AG04449 (cell line): Measurements from ENCODE around the gene RTCA.
"Not testable (repeated sequence)": the region's sequence is repeated elsewhere in the genome, so short reads cannot be mapped to it uniquely, and the experiment has no call there.

Experiments used
- CTCF ChIA-PET: fragments of 350-600 bp; formaldehyde crosslinking; extraction: SDS; loops from one replicate; lab custom pipeline; 2021; ENCODE audit warnings: antibody characterized with exemption; lab: Yijun Ruan, JAX
- POLR2A ChIA-PET: fragments of 400-600, 350-600 bp; formaldehyde crosslinking; extraction: SDS; loops from one replicate; lab custom pipeline; 2020; ENCODE audit warnings: antibody characterized with exemption, inconsistent platforms; lab: Yijun Ruan, JAX
- DNase-seq: peaks from one replicate; pipeline ENCODE4 v3.0.0-alpha.2; 2010; ENCODE audit warnings: low read depth, low spot score
- H3K4me3 ChIP-seq: 2 replicates; pipeline ENCODE4 v1.5.1; 2011; ENCODE audit warnings: low read depth, mild to moderate bottlenecking, control low read depth, low read length
- TF ChIP-seq, protein P1 (sequence below): IDR thresholded peaks from one replicate; pipeline ENCODE4 v1.5.1; 2011; ENCODE audit warnings: mild to moderate bottlenecking, moderate library complexity, low read length, control low read depth, inconsistent platforms; ENCODE audit not compliant: insufficient read depth; ENCODE audit errors: missing control alignments

RTCA gene

DNA sequence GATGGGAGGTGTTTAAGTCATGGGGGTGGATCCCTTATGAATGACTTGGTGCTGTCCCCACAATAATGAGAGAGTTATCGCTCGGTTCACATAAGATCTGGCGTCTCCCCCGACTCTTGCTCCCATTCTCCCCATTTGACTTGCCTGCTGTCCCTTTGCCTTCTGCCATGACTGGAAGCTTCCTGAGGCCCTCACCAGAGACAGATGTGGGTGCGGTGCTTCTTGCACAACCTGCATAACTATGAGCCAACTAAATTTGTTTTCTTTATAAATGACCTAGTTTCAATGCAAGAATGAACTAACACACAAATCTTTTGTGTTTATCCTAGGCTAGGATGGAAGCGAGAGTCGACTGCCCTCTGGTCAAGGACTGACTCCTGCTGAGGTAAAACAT lies 55.1 kb downstream of the RTCA start:
- no peak for DNase-seq
- H3K4me3 ChIP-seq: no peak overlapping the region
- ChIA-PET CTCF (no interaction called here), POLR2A (no interaction called here)
- TF ChIP-seq, protein P1, sequence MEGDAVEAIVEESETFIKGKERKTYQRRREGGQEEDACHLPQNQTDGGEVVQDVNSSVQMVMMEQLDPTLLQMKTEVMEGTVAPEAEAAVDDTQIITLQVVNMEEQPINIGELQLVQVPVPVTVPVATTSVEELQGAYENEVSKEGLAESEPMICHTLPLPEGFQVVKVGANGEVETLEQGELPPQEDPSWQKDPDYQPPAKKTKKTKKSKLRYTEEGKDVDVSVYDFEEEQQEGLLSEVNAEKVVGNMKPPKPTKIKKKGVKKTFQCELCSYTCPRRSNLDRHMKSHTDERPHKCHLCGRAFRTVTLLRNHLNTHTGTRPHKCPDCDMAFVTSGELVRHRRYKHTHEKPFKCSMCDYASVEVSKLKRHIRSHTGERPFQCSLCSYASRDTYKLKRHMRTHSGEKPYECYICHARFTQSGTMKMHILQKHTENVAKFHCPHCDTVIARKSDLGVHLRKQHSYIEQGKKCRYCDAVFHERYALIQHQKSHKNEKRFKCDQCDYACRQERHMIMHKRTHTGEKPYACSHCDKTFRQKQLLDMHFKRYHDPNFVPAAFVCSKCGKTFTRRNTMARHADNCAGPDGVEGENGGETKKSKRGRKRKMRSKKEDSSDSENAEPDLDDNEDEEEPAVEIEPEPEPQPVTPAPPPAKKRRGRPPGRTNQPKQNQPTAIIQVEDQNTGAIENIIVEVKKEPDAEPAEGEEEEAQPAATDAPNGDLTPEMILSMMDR: no peak

DNA sequence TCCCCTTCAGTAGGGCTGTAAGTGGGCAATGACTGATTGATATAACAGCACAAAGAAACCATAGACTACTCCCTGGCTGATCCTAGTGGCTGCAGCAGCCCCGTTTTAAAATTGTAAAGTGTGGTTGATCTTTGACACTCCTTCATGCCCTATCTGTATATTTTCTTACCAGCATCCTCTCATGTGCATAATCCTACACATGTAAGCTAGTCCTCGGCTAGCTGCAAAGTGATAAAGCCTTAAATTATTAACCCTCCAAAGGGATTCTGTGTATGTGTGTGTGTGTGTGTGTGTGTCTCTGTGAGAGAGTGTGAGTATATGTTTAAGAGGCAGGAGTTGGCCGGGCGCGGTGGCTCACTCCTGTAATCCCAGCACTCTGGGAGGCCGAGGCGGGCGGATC lies 55.5 kb downstream of the RTCA start:
- TF ChIP-seq, protein P1: no peak
- CTCF ChIA-PET: interaction anchor here (0.7 kb wide), 1 partner anchor 15 kb away, joined by 4 read pairs; no protein-coding TSS in a partner anchor

DNA sequence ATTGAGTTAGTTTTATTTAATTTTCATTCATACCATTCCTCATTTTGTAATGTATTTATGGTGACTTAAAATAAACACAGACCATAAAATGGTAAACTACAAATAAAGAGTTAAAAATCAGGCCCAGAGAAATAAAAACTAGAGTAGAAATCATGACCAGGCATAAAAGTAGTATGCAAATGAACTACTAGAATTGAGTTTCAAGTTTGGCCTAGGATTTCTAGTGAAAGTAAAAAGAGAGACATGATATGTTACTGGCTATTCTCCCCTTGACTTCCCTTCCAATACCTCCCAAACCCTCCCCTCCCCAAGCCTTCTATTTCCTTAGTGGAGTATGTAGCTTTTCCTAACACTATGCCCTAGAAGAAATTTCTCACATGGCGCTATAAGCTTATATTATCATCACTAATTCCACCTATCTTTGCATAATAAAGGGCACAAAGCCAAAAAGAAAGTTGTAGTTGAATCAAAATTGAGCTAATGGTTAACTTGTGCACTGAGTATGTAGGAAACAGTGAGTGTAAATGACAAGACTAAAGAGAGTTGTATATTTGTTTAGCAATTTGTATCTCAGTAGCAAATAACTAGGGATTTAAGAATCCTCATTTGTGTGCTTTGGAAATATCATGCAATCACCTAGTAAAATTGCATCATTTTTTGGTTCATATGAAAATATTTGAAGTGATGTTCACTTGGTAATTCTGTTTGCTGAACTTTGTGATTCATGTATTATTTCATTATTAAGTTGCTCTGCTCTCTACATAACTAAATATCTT lies 56.6 kb downstream of the RTCA start:
- TF ChIP-seq, protein P1: no peak
- ChIA-PET CTCF (no interaction called here), POLR2A (interaction anchor here (0.6 kb wide), 1 partner anchor 38 kb away, joined by 3 read pairs; no protein-coding TSS in a partner anchor)
- DNase-seq: peak; percentile 16
- no peak overlapping the region for H3K4me3 ChIP-seq

More for the DNA sequence above, 55.5 kb downstream of the RTCA start:
- no peak for DNase-seq
- POLR2A ChIA-PET: no interaction called here
- H3K4me3 ChIP-seq: no peak overlapping the region

DNA sequence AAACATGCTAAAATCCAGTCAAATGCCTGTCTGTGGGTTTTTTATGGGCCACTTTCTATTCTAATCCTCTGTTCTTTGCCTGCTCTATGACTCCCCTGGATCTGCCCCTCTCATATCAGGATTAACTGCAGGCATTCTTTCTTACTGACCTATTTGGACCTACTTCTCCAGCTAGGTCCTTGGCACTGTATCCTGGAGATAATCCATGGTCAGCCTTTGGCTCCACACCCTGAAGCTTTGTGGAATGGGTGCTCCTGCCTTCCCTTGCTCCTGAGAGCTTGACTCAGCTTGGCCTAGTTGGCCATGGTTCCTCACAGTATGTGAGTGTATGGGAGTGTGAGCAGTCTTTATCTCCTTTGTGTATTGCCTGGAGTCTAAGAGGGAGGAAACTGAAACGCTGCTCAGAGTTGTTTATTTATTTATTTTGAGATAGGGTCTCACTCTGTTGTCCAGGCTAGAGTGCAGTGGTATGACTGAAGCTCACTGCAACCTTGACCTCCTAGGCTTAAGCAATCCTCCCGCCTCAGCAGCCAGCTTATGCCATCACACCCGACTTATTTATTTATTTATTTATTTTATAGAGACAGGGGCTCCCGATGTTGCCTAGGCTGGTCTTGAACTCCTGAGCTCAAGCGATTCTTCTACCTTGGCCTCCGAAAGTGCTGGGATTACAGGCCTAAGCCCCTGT lies 57.5 kb downstream of the RTCA start:
- CTCF ChIA-PET: no interaction called here
- DNase-seq: no peak
- H3K4me3 ChIP-seq: no peak overlapping the region
- POLR2A ChIA-PET: no interaction called here
- TF ChIP-seq, protein P1: no peak

DNA sequence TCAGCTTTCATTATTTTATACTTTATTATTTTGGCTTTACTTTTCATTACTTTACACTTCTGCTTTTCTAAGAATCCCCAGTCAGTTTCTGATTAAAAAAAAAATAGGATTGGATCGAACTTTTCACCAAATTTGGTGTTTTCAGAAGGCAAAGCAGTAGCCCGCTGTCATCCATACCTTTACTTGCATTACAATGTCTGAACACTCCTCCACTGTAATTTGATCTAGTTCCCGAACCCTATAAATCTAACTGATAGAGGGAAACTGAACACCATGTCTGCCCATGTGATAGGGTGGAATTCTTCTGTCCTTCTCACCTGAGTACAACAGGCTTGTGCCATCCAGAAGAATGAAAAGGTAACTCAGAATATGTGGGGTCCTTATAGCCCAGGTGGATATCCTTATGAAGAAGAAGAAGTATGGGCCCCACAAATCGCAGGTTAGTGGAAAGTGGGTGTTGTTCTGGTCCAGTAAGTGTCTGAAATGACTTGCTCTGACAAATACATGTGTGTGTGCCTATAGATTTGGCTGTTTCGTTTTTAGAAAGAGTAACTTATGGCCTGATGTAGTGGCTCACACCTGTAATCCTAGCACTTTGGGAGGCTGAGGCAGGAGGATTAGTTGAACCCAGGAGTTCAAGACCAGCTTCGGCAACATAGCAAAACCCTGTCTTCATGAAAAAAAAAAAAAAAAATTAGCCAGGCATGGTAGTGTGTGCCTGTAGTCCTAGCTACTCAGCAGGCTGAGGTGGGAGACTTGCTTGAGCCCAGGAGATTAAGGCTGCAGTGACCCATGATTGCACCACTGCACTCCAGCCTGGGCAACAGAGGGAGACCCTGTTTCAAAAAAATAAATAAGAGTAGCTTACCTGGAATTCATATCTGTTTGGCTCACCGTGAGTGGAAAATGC lies 59.7 kb downstream of the RTCA start:
- ChIA-PET POLR2A (no interaction called here), CTCF (no interaction called here)
- TF ChIP-seq, protein P1: no peak
- no peak for DNase-seq
- H3K4me3 ChIP-seq: no peak overlapping the region

DNA sequence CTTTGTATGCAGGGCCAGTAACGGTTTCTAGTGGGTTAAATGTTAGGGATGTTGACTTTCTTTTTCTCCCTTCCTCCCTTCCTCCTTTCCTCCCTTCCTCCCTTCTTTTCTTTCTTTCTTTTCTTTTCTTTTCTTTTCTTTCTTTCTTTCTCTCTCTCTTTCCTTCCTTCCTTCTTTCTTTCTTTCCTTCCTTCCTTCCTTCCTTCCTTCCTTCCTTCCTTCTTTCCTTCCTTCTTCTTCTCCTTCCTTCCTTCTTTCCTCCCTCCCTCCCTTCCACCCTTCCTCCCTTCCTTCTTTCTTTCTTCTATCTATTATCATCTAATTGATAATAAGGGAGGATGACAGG lies 60.3 kb downstream of the RTCA start:
- DNase-seq, POLR2A ChIA-PET: not testable (repeated sequence)

More for the DNA sequence above, 60.3 kb downstream of the RTCA start:
- H3K4me3 ChIP-seq, CTCF ChIA-PET: not testable (repeated sequence)
